ENCODE data around the gene TMEM109.

DNA sequence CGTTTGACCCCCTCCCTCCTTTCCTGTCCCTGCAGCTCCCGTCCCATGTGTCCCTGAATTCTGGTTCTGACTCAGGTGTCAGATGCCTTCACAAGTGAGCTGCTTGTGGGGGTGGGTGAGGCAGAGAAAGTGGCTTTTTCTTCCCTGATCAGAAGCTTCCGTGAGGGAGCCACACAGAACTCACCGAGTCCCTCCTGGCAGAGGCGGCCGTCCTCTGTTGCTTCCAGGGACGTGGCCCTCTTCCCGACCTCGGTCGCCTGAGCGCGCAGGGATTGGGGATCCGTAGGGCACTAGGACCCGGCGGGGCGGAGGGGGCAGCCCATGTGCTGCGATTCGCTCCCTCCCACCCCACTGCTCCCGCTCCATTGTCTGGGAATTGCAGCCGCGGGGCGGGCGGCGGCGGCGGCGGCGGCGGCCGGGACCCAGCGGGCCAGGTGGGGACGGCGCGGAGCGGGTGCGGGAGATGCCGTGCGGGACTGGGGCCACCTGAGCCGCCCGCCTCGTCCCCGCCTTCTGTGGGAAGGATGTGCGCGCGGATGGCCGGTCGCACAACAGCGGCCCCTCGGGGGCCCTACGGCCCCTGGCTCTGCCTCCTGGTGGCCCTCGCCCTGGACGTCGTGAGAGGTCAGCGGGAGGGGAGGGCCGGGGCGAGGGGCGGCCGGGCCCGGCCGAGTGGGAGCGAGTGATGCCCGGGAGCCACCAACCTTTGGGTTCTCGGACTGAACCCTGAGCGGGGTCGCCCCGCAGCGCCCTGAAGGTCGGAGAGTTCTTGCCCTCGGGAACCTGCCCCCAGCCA is 10.3 kb downstream of the TMEM109 start, which contains the start of gene TMEM132A:
- TF ChIP-seq CTBP1 (IDR thresholded peaks at IDR 0.05; ENCODE audit: borderline replicate concordance) (no peak), FOXK2 (IDR thresholded peaks at IDR 0.05) (no peak)

All from HEK293T (cell line).